C4-2B (cell line): Measurements from ENCODE around the gene SPATA31E1.

Experiments
- H3K27ac ChIP-seq: fragments of 450-650 bp; 2 replicates; pipeline ENCODE4 v1.5.1; 2017
- ZFX ChIP-seq: fragments of 450-650 bp; IDR thresholded peaks from 2 replicates; pipeline ENCODE4 v1.6.1; 2017
- TF ChIP-seq, protein P1 (sequence below): fragments of 450-650 bp; conservative IDR thresholded peaks from 2 replicates; pipeline ENCODE4 v1.5.1; 2017; ENCODE audit warnings: mild to moderate bottlenecking

The SPATA31E1 gene

DNA sequence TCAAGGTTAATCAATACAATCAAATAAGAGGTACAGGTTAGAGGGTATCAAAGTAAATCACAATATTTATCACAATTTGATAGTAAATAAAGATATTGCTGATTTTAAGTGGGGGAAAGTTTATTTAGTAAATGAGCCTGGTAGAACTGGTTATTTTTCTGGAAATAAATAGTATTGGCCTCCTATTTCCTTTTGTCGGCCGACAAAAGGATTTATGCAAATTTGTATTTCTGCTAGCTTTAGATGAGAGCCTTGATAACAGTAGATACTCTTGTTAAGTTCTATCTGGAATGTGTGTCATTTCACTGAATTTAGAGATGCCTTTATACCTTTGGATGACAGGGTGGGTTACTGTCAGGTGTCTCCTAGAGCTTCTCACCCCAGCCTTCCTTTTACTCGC is 17.8 kb upstream of the SPATA31E1 start:
- no peak overlapping the region for H3K27ac ChIP-seq
- TF ChIP-seq, protein P1, sequence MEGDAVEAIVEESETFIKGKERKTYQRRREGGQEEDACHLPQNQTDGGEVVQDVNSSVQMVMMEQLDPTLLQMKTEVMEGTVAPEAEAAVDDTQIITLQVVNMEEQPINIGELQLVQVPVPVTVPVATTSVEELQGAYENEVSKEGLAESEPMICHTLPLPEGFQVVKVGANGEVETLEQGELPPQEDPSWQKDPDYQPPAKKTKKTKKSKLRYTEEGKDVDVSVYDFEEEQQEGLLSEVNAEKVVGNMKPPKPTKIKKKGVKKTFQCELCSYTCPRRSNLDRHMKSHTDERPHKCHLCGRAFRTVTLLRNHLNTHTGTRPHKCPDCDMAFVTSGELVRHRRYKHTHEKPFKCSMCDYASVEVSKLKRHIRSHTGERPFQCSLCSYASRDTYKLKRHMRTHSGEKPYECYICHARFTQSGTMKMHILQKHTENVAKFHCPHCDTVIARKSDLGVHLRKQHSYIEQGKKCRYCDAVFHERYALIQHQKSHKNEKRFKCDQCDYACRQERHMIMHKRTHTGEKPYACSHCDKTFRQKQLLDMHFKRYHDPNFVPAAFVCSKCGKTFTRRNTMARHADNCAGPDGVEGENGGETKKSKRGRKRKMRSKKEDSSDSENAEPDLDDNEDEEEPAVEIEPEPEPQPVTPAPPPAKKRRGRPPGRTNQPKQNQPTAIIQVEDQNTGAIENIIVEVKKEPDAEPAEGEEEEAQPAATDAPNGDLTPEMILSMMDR: no peak
- no peak for TF ChIP-seq ZFX

DNA sequence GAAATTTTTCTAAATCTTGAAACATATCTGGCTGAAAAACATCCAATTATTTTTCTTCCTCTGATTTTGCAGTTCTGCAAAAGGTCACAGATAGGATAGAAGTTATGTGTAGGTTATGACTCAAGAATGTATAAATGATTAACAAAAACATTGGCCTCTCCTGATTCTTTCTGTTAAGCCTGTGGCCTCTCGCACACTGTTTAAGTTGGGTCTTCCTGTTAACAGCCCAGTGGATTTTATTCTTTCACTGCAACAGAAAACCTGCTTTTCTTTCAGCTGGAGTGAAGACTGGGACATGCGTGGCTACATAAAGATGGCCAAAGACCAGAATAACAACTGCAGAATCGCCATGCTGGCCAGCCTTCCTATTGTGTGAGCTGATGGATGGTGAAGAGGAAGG is 17.1 kb upstream of the SPATA31E1 start:
- TF ChIP-seq, protein P1: no peak
- no peak for TF ChIP-seq ZFX
- no peak overlapping the region for H3K27ac ChIP-seq

DNA sequence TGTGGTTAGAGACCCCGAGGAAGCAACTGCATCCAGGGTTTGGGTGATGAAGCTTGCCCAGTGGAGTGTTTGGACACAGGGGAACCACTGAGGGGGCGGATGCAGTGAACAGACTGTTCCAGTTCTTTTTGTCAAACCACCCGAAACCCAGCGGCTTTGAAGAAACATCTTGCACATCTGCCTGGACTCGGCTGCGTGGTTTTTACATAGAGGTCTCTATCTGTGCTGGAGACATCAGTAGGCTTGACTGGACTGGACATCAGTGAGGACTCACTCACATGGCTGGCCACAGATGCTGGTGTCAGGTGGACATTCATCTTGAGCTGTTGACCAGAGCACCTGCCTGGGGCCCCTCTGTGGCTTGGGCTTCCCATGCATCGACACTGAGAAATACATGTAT is 15.3 kb upstream of the SPATA31E1 start:
- no peak for TF ChIP-seq ZFX
- TF ChIP-seq, protein P1: no peak
- H3K27ac ChIP-seq: no peak overlapping the region

DNA sequence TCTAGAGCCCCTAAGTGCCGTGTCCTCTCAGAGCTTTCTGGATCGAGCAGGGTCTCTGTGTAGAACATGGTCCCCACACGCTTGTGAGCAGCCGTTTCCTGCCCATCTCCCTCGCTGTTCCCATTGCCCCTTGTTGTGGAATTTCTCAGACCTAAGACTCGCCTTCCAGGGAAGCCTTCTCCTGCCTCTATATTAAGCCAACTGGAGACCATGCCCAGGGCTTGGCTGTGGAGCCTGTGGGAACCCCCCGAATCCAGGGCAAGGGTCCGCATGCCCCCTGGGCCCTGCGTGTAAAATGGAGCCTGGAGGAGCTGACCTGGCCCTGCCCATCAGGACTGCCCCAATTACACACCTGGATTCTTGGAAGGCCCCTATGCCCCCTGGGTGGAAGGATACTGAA is 14.5 kb upstream of the SPATA31E1 start:
- H3K27ac ChIP-seq: no peak overlapping the region
- TF ChIP-seq, protein P1: no peak
- no peak for TF ChIP-seq ZFX

DNA sequence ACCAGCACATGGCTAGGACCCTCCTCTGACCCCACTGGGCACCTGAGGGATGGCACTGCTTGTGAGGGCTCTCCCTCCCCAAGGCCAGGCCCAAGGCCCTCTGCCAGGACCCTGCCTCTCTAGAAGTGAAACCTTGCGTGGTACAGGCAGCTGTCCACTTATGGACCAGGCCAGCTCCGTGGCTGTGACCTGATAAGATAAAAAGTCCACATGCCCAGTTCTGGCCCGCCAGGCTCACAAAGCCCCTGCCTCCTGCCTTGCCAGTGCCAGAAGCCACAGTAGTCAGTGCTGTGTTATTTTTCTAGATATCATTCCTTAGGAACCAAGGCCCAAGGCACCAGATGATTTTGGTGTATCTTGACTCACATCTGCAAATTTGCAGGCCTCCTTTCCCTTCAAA is 14.0 kb upstream of the SPATA31E1 start:
- TF ChIP-seq, protein P1: no peak
- TF ChIP-seq ZFX: no peak
- no peak overlapping the region for H3K27ac ChIP-seq

DNA sequence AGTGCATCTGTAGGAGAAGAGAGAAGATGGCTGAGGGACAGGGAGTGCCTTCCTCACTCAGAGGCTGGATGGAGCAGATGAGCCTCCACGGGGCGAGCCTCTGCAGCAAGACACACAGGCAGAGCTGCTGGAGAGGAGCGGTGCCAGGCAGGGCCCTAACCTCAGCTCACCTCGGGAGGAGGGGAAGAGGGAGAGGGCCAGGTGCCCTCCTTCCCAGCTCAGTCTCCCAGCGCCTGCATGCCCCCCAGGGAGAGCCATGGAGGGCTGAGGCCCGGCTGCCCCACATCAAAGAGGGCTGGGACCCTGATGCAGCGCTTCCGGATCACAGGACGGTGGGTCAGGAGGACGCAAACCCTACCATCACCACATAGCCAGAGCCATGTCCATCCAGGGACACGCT is 13.6 kb upstream of the SPATA31E1 start:
- no peak for TF ChIP-seq ZFX
- TF ChIP-seq, protein P1: no peak
- no peak overlapping the region for H3K27ac ChIP-seq

DNA sequence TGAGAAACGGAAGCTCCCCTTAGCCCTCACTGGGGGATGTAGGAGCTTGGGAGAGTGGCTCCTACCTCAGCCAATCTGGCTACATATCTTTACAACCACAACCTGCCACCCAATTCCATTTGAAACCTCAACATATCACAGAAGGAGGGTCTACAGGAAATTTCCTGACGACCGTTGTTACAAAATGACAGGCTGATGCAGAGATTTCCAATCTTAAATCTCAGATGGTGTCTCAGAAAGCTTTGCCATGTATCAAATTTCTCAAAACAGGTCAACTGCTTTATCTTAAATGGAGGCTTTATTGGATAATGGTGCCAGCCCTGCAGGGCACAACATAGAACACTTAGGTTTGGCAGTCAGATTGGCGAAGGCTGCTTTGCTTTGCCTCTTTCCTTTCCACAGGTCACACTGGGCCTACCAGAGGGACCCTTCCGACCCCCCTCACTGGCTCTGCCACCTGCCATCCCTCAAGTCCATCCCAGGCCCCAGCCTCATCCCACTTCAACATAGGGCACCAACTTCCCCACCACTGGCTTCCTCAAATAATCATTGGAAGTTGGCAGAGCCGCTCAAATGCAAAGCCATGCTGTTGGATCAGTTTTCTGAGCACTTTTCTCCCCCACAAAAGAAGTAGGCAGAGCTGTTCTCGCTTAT is 11.1 kb upstream of the SPATA31E1 start:
- no peak overlapping the region for H3K27ac ChIP-seq
- TF ChIP-seq ZFX: no peak
- TF ChIP-seq, protein P1: no peak
